Heart left ventricle (tissue), 16 donors: ENCODE data around the gene S1PR5. TPM values are rescaled to one million over a fixed set of nuclear protein-coding genes. Genes with fewer than 3 reads are reported as not detected.

Source experiments
- ATAC-seq, 4 donors: fragments of 200-7000 bp; cut with Tn5 transposase; one replicate each; pipeline ENCODE4 v1.9.1; 2020 to 2022; ENCODE audit warnings: moderate library complexity in 4 of 4, mild to moderate bottlenecking in 3 of 4, moderate number of reproducible peaks in 1 of 4
- DNase-seq, 5 donors: peaks; one replicate each; pipeline ENCODE4 v3.0.0-alpha.2; 2020
- H3K27ac ChIP-seq, 12 donors: fragments of 200-600 bp; sonication (generic) in 4 of 12; one replicate each; pipeline versions ENCODE4 v1.5.0 to v1.8.0; 2016 to 2022; ENCODE audit warnings: mild to moderate bottlenecking in 2 of 12
- H3K27me3 ChIP-seq, 9 donors: fragments of 200-600 bp; sonication (generic) in 2 of 9; one replicate each; pipeline versions ENCODE4 v1.5.1 to v1.8.0; 2016 to 2022; ENCODE audit warnings: mild to moderate bottlenecking in 3 of 9
- H3K36me3 ChIP-seq, 9 donors: fragments of 200-600 bp; sonication (generic) in 2 of 9; one replicate each; pipeline versions ENCODE4 v1.5.0 to v1.8.0; 2018 to 2022; ENCODE audit warnings: mild to moderate bottlenecking in 2 of 9
- H3K4me1 ChIP-seq, 12 donors: fragments of 200-600 bp; sonication (generic) in 4 of 12; one replicate each; pipeline versions ENCODE4 v1.5.0 to v1.8.0; 2016 to 2022; ENCODE audit warnings: mild to moderate bottlenecking in 3 of 12
- H3K4me3 ChIP-seq, 12 donors: fragments of 200-600 bp; sonication (generic) in 4 of 12; one replicate each; pipeline versions ENCODE4 v1.5.0 to v1.8.0; 2017 to 2022; ENCODE audit warnings: mild to moderate bottlenecking in 9 of 12, moderate library complexity in 4 of 12
- H3K9me3 ChIP-seq, 12 donors: fragments of 200-600 bp; sonication (generic) in 4 of 12; one replicate each; pipeline versions ENCODE4 v1.5.0 to v1.8.0; 2016 to 2022; ENCODE audit warnings: mild to moderate bottlenecking in 1 of 12
- CTCF ChIP-seq, 12 donors: fragments of 200-600 bp; sonication (generic) in 4 of 12; IDR thresholded peaks; one replicate each; pipeline versions ENCODE4 v1.5.0 to v1.8.0; 2018 to 2022; ENCODE audit warnings: antibody characterized with exemption in 12 of 12, mild to moderate bottlenecking in 5 of 12
- POLR2A ChIP-seq, 2 donors: fragments of 450-650 bp; IDR thresholded peaks; one replicate each; pipeline ENCODE4 v1.6.1; 2017; ENCODE audit warnings: antibody characterized with exemption in 2 of 2, mild to moderate bottlenecking in 2 of 2, moderate library complexity in 2 of 2
- WGBS, 4 donors: extraction: QIAGEN DNeasy Blood & Tissue Kit in 2 of 4; methylation state at CpG; one replicate each; pipeline versions ENCODE4 v1.1.5 to v1.1.7; 2013 to 2018; 5-methylcytosine and 5-hydroxymethylcytosine counted together
- intact Hi-C, 10 donors: fragments of 100-400 bp; cut with DNase I; formaldehyde crosslinking; loops; one replicate each; pipeline versions ENCODE4 v1.11.1 to v1.14.2; 2022
- polyA plus RNA-seq, 2 donors: library from polyadenylated mRNA; stranded (reverse); fragments of 200-250 nt; gene quantifications; one replicate each; pipeline ENCODE4 v1.2.3, GENCODE V29; 2013
- total RNA-seq, 9 donors: library from RNA; depleted of rRNA in 2 of 9; stranded (reverse); fragments of >200 nt in 2 of 9; fragmentation: NEBNext Ultra II Directional in 3 of 9; extraction: Animal tissue kit (Norgen Biotek cat#: 25700) in 3 of 9; gene quantifications; one replicate each; pipeline versions ENCODE4 v1.1.0 to v1.2.4, GENCODE V29; 2016 to 2023
- donor health status: ischemic (EF 13 %, LVEDD 7.1; RV severe dilation, severe dysfunction).
- donor health status: healthy with polysubstance abuse.
- donor health status: DM: no; HTN: yes; CAD: no.
- donor health status: DM: no; HTN: no; CAD: no.
- donor health status: ischemic (EF 25% LVEDD 6.9; RV normal size, moderate dysfunction).
- donor health status: ischemic (EF 25% LVEDD 5.7; RV mildly dilated, moderate dysfunction).
- donor health status: healthy.
- donor health status: DM: yes; HTN: yes; CAD: no.
- donor health status: ischemic (EF 35%, LVEDD 5.7; RV mildly dilated, moderate dysfunction).
- donor health status: nonischemic (EF 11% LVEDD 7.7; RV severe dilation, severe dysfunction).
- donor health status: DM: yes; HTN: yes; CAD: no.
- donor health status: PGD.
- donor health status: ischemic (EF 29% LVEDD 5.4; RV normal size, mild dysfunction).
- donor health status: nonischemic (EF 23%, LVEDD 6.1; RV moderate dilation, normal function).

S1PR5 gene
- total and polyA plus RNA-seq, 11 donors, result 0.10 to 1.7 (median 0.29) TPM; not detected in 4

- 5 to 9% (median 7%) methylated on average over 7 to 15 of the region's 15 CpGs for WGBS, 4 donors
- ATAC-seq, result no peak
- no peak for DNase-seq
Measured at GRCh38 chr19:10510301-10510802, 6.9 kb downstream of the S1PR5 start.

GRCh38 chr19:10508707-10509106 is 8.5 kb downstream of the S1PR5 start:
- H3K36me3 ChIP-seq, result no peaks in the 10 kb centered on the region
- H3K4me1 ChIP-seq, result peaks cover 0 to 7% (median 0%) of the 10 kb centered on the region in 12 donors
- no peaks in the 10 kb centered on the region for H3K9me3 ChIP-seq
- TF ChIP-seq POLR2A (IDR thresholded peaks at IDR 0.05), result no peak
- TF ChIP-seq CTCF (IDR thresholded peaks at IDR 0.05), result no peak
- no peak overlapping the region for H3K27ac ChIP-seq
- intact Hi-C loops, result loop anchor here in 2 of 10 donors (10.0 kb wide), 1 partner anchor 56 kb away; the partner anchor contains the start of genes CDKN2D (in 2 of the 2) and KRI1 (in 2 of the 2)
- ATAC-seq (no peak), DNase-seq (no peak)
- 86 to 94% (median 87%) methylated on average over 3 of the region's 3 CpGs for WGBS, 4 donors
- peaks cover 9 to 41% (median 21%) of the 10 kb centered on the region in 9 donors for H3K27me3 ChIP-seq
- H3K4me3 ChIP-seq, result no peak overlapping the region

More at GRCh38 chr19:10510301-10510802, 6.9 kb downstream of the S1PR5 start:
- Histone ChIP-seq H3K4me3 (no peak overlapping the region), H3K9me3 (no peaks in the 10 kb centered on the region), H3K27me3 (peaks cover 22 to 57% (median 38%) of the 10 kb centered on the region in 9 donors), H3K27ac (no peak overlapping the region), H3K4me1 (peaks cover 0 to 17% (median 0%) of the 10 kb centered on the region in 12 donors), H3K36me3 (no peaks in the 10 kb centered on the region)
- intact Hi-C loops, result no loop called here
- TF ChIP-seq POLR2A (IDR thresholded peaks at IDR 0.05) (no peak), CTCF (IDR thresholded peaks at IDR 0.05) (peak; percentile 44 to 70 (median 58))

- 87 to 94% (median 91%) methylated on average over 16 of the region's 16 CpGs for WGBS, 4 donors
- Histone ChIP-seq H3K9me3 (no peaks in the 10 kb centered on the region), H3K36me3 (no peaks in the 10 kb centered on the region), H3K27ac (no peak overlapping the region), H3K4me3 (no peak overlapping the region), H3K27me3 (peaks cover 2 to 34% (median 14%) of the 10 kb centered on the region in 9 donors), H3K4me1 (peaks cover 0 to 12% (median 4%) of the 10 kb centered on the region in 12 donors)
- ATAC-seq, result no peak
- no peak for DNase-seq
- no peak for TF ChIP-seq POLR2A (IDR thresholded peaks at IDR 0.05)
- no peak for TF ChIP-seq CTCF (IDR thresholded peaks at IDR 0.05)
- intact Hi-C loops, result loop anchor here in 2 of 10 donors (10.0 kb wide), 1 partner anchor 57 kb away; the partner anchor contains the start of genes CDKN2D (in 2 of the 2) and KRI1 (in 2 of the 2)
Measured at GRCh38 chr19:10508036-10508435, 9.2 kb downstream of the S1PR5 start.

GRCh38 chr19:10505583-10506229 is 11.5 kb downstream of the S1PR5 start:
- TF ChIP-seq POLR2A (IDR thresholded peaks at IDR 0.05) (no peak), CTCF (IDR thresholded peaks at IDR 0.05) (peak; percentile 56 to 86 (median 76))
- Histone ChIP-seq H3K4me1 (peaks cover 0 to 24% (median 13%) of the 10 kb centered on the region in 12 donors), H3K36me3 (no peaks in the 10 kb centered on the region), H3K4me3 (no peak overlapping the region), H3K27ac (no peak overlapping the region), H3K27me3 (peaks cover 0 to 19% (median 6%) of the 10 kb centered on the region in 9 donors), H3K9me3 (no peaks in the 10 kb centered on the region)
- 30 to 34% (median 31%) methylated on average over 17 of the region's 17 CpGs for WGBS, 4 donors
- DNase-seq, result peak; percentile 66 to 84 (median 73)
- no peak for ATAC-seq
- intact Hi-C loops, result loop anchor here in 3 of 10 donors (1.0 to 10.0 kb wide), 2 partner anchors 59 to 67 kb away; partner anchors contain the start of genes CDKN2D (in 2 of the 3) and KRI1 (in 2 of the 3)
